Activated T-cell treated with anti-CD3 and anti-CD28 coated beads, Interleukin-2, amount 50 U/mL, for 72 hours (primary cell): ENCODE measurements around the gene SMTNL2. TPM values are rescaled to one million over a fixed set of nuclear protein-coding genes. Genes with fewer than 3 reads are reported as not detected.
"Not testable (repeated sequence)": the region's sequence is repeated elsewhere in the genome, so short reads cannot be mapped to it uniquely, and the experiment has no call there.

Experiments
- ATAC-seq, 2 donors: fragments of 150-1000 bp; cut with Tn5 transposase; replicated peaks in 1 of 2; 2 replicates each; pipeline ENCODE4 v1.10.0; 2021; ENCODE audit warnings: moderate library complexity in 2 of 2, mild to moderate bottlenecking in 1 of 2
- DNase-seq, 2 donors: peaks; one replicate each; pipeline ENCODE4 v3.0.0; 2021 to 2022; ENCODE audit warnings: mixed read lengths in 1 of 2
- H3K27ac Mint-ChIP-seq: one replicate; pipeline ENCODE4 v1.8.0; 2022; ENCODE audit warnings: mild to moderate bottlenecking, moderate library complexity, mixed read lengths
- H3K27me3 Mint-ChIP-seq: one replicate; pipeline ENCODE4 v1.8.0; 2022; ENCODE audit warnings: low read depth, mixed read lengths
- H3K36me3 Mint-ChIP-seq, 2 donors: one replicate each; pipeline ENCODE4 v1.8.0; 2022; ENCODE audit warnings: mixed read lengths in 2 of 2, mild to moderate bottlenecking in 1 of 2; ENCODE audit not compliant: insufficient read depth in 2 of 2
- H3K4me1 Mint-ChIP-seq: one replicate; pipeline ENCODE4 v1.8.0; 2022; ENCODE audit warnings: low read depth, mixed read lengths
- H3K4me3 Mint-ChIP-seq, 2 donors: one replicate each; pipeline ENCODE4 v1.8.0; 2022; ENCODE audit warnings: mild to moderate bottlenecking in 2 of 2, mixed read lengths in 2 of 2, moderate library complexity in 2 of 2
- H3K9me3 Mint-ChIP-seq, 2 donors: one replicate each; pipeline ENCODE4 v1.8.0; 2022; ENCODE audit warnings: mixed read lengths in 2 of 2
- total RNA-seq, 2 donors: library from RNA; stranded (reverse); gene quantifications; one replicate each; pipeline ENCODE4 v1.2.3, GENCODE V29; 2022

SMTNL2 gene
- total RNA-seq, 2 donors from 2014 or later: not detected

DNA sequence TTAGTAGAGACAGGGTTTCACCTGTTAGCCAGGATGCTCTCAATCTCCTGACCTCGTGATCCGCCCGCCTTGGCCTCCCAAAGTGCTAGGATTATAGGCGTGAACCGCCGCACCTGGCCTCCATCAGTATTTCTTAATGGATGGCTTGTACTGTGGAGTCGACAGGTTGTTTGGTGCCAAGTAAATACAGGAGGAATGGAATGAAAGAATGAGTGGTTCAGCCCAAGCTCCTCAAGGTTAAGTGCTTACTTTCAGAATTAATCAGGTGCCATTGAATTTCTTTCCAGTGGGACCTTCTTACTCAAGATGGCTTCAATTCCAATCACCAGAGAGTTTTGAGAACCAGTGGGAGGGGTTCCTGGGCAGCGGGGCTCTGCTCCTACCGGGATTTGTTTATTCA is 32.1 kb downstream of the SMTNL2 start:
- H3K27me3 Mint-ChIP-seq: peaks cover 6% of the 10 kb centered on the region
- no peak overlapping the region for H3K4me3 Mint-ChIP-seq
- ATAC-seq (no peak), DNase-seq (no peak)
- H3K36me3 Mint-ChIP-seq: no peaks in the 10 kb centered on the region
- H3K27ac Mint-ChIP-seq: no peak overlapping the region
- no peaks in the 10 kb centered on the region for H3K9me3 Mint-ChIP-seq
- no peaks in the 10 kb centered on the region for H3K4me1 Mint-ChIP-seq

DNA sequence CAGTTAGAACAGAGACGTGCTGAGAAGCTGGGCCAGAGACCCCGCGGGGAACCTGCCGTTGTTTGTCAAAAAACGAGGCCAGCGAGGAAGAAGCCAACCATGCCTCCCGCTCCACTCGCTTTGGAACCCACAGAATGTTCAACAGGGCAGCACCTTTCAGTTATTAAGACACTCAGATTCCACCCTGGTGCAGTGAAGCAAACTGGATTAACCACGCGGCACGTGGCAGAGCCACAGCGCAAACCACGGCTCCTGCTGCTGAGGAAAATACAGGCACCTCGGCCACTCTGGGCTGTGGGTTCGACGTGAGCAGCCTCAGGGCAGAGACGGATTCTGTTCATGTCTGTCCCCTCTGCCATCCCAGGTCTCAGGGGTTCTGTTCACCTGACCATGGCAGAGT is 32.8 kb downstream of the SMTNL2 start:
- H3K36me3 Mint-ChIP-seq: no peaks in the 10 kb centered on the region
- H3K4me3 Mint-ChIP-seq: no peak overlapping the region
- ATAC-seq (no peak), DNase-seq (no peak)
- H3K9me3 Mint-ChIP-seq: no peaks in the 10 kb centered on the region
- no peak overlapping the region for H3K27ac Mint-ChIP-seq
- H3K4me1 Mint-ChIP-seq: no peaks in the 10 kb centered on the region
- peaks cover 6% of the 10 kb centered on the region for H3K27me3 Mint-ChIP-seq

DNA sequence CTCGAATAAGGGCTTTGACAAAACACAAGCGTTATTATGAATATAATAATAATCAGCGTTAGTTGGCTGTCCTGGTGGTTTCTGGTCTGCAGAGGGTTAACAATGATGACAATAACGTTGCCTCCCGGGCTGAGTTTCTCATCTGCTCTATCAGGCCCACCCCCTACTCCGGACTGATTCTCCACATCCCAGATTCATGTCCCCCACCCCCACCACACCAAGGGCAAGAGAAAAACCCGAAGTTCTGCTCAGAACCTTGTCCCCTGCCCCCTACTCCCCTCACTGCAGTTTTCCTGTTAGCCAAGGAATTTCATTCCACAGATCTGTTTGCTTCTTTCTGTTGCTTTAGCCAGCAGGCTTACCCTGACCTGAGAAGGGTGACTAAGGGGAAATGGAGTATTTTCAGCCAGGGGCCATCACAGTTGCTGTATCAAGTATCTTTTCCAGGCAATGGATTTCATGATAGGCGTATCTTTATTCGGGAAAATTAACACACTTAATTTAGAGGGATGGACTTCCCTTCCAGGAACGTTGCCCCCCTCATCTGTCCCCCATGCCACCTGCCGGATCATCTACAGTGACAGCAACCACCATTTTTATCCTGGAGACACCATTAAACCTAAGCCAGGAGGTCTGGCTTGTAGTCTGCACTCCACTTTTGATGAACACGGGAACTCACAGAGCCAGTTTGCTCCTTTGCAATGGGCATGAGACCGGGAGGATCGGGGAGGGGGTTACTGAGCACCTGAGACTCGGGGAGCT is 33.4 kb downstream of the SMTNL2 start:
- no peak for ATAC-seq
- Mint-ChIP-seq H3K27ac (no peak overlapping the region), H3K36me3 (no peaks in the 10 kb centered on the region), H3K4me3 (no peak overlapping the region), H3K4me1 (no peaks in the 10 kb centered on the region), H3K9me3 (no peaks in the 10 kb centered on the region), H3K27me3 (peaks cover 6% of the 10 kb centered on the region)
- no peak for DNase-seq

DNA sequence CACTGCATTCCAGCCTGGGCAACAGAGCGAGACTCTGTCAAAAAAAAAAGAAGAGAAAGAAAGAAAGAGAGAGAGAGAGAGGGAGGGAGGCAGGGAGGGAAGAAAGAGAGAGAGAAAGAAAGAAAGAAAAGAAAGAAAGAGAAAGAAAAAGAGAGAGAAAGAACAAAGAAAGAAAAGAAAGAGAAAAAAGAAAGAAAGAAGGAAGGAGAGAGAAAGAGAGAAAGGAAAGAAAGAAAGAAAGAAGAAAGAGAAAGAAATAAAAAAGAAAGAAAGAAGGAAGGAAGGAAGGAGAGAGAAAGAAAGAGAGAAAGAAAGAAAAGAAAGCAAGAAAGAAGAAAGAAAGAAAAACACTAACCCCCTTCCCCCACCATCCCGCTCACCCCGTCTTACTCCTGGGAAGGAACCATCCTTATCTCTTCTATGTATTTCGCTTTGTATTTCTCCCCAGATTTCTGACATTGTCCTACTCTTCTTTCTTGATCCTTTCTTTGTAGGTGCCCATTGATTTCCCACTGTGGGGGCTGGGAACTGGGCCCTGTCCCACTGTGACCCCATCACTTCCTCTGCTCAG is 36.3 kb downstream of the SMTNL2 start:
- Mint-ChIP-seq H3K36me3 (peaks cover 3 to 4% of the 10 kb centered on the region in 2 donors), H3K27ac (no peak overlapping the region), H3K4me3 (no peak overlapping the region), H3K4me1 (no peaks in the 10 kb centered on the region), H3K27me3 (peaks cover 18% of the 10 kb centered on the region), H3K9me3 (peaks cover 0 to 2% of the 10 kb centered on the region in 2 donors)
- DNase-seq: no peak
- ATAC-seq: no peak

DNA sequence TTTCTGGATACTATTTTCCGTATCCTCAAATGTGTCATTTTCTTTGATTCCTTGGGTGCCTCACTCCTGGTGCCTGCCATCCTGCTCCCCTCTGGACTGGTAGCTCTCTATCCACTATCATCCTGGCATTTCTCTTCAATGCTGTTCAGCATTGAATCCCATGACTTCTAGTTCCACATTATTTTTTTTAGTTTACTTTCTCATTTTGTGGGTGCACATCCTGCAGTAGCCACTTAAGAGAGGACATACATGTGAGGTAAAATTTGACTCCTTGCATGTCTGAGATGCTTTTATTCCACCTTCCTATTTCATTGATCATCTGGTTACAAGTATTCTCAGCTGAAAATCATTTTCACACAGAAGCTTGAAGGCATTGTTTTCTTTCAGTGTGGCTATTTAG is 38.0 kb downstream of the SMTNL2 start:
- DNase-seq: no peak
- Mint-ChIP-seq H3K4me3 (no peak overlapping the region), H3K36me3 (peaks cover 3 to 4% of the 10 kb centered on the region in 2 donors), H3K4me1 (no peaks in the 10 kb centered on the region), H3K9me3 (peaks cover 0 to 2% of the 10 kb centered on the region in 2 donors), H3K27me3 (peaks cover 30% of the 10 kb centered on the region), H3K27ac (no peak overlapping the region)
- no peak for ATAC-seq

DNA sequence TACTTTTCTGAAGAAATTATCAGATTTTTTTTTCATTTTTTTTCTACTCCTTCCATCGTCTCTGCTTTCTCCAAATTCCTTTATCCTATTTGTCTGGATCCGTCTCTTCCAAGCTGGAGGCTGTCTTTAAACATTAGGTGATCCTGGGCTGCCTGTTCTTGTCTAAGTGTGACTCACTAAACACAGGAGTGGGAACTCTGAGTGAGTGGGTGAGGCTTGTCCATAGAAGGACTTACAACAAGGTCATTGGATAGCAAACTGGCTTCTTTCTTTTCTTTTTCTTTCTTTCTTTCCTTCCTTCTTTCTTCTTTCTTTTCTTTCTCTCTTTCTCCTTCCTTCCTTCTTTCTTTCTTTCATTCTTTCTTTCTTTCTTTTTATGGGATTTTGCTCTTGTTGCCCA is 38.9 kb downstream of the SMTNL2 start:
- Mint-ChIP-seq H3K9me3 (peaks cover 0 to 2% of the 10 kb centered on the region in 2 donors), H3K4me1 (no peaks in the 10 kb centered on the region)

DNA sequence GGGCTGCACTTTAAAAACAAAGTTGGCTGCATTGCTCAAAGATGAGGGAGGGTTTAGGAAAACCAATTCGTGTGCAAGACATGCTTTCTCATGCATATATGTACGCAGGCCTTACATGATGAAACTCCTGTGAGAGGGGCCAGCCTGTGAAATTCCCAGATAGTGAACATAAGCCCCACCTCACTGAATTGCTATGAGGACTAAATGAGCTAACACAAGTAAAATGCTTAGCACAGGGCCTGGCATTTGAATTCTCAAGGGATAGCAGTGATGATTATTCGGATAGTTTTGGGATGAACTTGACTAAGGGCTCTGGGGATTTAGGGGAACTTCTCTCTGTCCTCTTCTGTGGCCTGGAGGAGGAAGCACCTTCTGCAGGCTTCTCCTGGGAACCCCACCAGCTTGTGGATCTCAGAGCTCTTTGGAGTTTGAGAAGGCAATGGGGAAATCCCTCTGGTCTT is 40.2 kb downstream of the SMTNL2 start:
- not testable (repeated sequence) for H3K36me3 Mint-ChIP-seq, DNase-seq, H3K27ac Mint-ChIP-seq, ATAC-seq, H3K9me3 Mint-ChIP-seq, H3K4me1 Mint-ChIP-seq, H3K4me3 Mint-ChIP-seq
- peaks cover 32% of the 10 kb centered on the region for H3K27me3 Mint-ChIP-seq

More for the DNA sequence above, 38.9 kb downstream of the SMTNL2 start:
- ATAC-seq (no peak), DNase-seq (no peak)
- no peak overlapping the region for H3K27ac Mint-ChIP-seq
- peaks cover 3 to 4% of the 10 kb centered on the region in 2 donors for H3K36me3 Mint-ChIP-seq
- peaks cover 32% of the 10 kb centered on the region for H3K27me3 Mint-ChIP-seq
- no peak overlapping the region for H3K4me3 Mint-ChIP-seq

DNA sequence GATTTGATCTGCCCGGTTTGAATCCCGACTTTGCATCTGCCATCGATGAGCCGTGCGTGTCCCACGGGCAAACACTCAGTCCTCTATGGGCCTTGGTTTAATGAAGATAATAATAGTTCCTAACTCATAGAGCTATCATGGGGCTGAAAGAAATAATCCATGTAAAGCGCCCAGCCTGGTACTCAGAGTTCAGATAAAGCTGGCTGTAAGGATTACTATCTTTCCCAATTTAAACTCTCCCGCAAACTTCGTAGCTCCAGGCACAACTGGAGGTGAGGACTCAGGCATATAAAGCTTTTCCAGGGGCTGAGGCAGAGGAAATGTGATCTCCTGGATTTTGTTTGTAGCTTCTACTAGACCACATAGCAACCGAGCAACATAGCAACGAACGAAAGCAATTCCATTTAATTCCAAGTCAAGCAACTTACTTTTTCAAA is 40.9 kb downstream of the SMTNL2 start:
- H3K27me3 Mint-ChIP-seq: peaks cover 32% of the 10 kb centered on the region
- peaks cover 3 to 4% of the 10 kb centered on the region in 2 donors for H3K36me3 Mint-ChIP-seq
- H3K4me1 Mint-ChIP-seq: no peaks in the 10 kb centered on the region
- H3K27ac Mint-ChIP-seq: no peak overlapping the region
- H3K4me3 Mint-ChIP-seq: no peak overlapping the region
- ATAC-seq: no peak
- no peak for DNase-seq
- peaks cover 0 to 2% of the 10 kb centered on the region in 2 donors for H3K9me3 Mint-ChIP-seq

DNA sequence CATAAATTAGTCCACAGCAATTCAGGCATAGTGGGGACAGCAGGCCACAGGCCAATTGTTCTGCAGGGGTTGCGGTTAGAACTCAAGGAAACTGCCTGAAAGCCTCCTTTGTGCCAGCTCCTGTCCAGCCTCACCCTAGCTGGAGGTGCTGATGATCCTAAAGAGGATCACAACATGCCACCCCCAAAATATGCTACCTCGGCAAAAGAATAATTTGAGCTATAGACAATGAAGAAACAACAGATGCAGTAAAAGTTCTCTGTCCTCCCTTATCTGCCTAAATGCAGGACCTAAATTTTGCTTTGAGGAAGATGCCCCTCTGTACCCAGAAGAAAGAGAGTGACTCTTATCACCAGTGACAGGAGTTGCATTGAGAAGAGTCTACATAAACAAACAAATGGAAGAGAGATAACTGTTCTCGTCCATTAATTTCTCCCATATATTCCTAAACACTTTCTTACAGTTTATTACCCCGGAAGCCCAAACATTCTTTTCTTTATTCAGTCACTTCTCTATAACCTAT is 42.5 kb downstream of the SMTNL2 start:
- peaks cover 32% of the 10 kb centered on the region for H3K27me3 Mint-ChIP-seq
- H3K27ac Mint-ChIP-seq: no peak overlapping the region
- peaks cover 0 to 2% of the 10 kb centered on the region in 2 donors for H3K9me3 Mint-ChIP-seq
- no peak for DNase-seq
- no peak for ATAC-seq
- no peak overlapping the region for H3K4me3 Mint-ChIP-seq
- peaks cover 3 to 4% of the 10 kb centered on the region in 2 donors for H3K36me3 Mint-ChIP-seq
- H3K4me1 Mint-ChIP-seq: no peaks in the 10 kb centered on the region

DNA sequence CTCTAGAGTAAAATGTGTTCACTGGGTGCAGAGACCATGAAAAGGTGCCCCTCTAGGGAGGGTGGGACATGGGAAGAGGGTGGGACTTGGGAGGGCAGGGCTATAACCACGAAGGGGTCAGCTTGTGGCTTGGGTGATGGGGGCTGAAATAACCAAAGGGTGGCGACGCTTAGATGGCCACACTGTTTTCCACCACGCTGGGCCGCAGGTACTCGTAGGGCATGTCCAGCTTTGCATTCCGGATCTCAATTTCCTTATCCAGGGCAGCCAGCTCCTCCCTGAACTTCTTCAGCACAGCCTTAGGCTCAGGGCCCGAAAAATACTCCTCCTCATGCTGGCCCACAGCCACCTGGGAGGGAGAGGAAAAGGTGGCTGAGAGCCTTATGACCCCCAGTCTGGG is 47.1 kb downstream of the SMTNL2 start:
- Mint-ChIP-seq H3K27ac (no peak overlapping the region), H3K9me3 (peaks cover 0 to 3% of the 10 kb centered on the region in 2 donors), H3K27me3 (peaks cover 37% of the 10 kb centered on the region), H3K36me3 (no peaks in the 10 kb centered on the region), H3K4me1 (peaks cover 10% of the 10 kb centered on the region), H3K4me3 (no peak overlapping the region)
- DNase-seq (no peak), ATAC-seq (no peak)

DNA sequence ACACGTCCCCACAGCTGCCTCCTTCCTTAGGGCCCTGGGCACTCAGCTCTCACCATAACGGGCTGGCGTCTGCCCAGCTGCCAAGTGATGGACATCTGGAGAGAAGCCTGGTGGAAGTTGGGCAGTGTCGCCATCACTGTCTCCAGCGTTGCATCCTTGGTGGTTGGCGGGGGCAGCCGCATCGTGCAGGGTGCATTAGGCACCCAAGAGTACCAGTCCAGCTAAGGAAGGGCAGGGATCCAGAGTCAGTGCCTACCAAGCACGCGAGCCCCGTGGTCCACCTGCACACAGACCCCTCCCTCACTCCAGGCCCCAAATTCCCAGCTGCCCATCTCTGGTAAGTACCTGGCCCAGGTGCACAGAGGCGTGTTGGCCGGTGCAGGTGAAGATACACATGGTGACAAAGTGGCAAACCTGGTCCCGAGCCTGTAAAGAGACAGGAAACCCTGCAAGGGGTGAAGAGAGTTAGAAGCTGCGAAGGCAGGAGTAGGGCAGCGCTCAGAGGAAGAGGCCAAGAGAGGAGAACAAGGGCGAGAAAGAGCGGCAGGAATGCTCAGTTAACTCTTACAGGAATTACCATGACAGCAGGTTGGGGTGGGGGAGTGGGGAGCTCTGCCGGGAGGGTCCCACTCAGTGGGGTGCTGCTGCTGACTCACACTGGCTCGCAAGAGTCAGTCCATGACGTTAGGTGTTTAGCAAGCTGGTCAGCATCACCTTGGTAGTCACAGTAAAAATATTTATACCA is 47.7 kb downstream of the SMTNL2 start:
- ATAC-seq (no peak), DNase-seq (no peak)
- peaks cover 15% of the 10 kb centered on the region for H3K4me1 Mint-ChIP-seq
- H3K27me3 Mint-ChIP-seq: peaks cover 39% of the 10 kb centered on the region
- H3K27ac Mint-ChIP-seq: no peak overlapping the region
- no peak overlapping the region for H3K4me3 Mint-ChIP-seq
- peaks cover 0 to 3% of the 10 kb centered on the region in 2 donors for H3K9me3 Mint-ChIP-seq
- no peaks in the 10 kb centered on the region for H3K36me3 Mint-ChIP-seq

DNA sequence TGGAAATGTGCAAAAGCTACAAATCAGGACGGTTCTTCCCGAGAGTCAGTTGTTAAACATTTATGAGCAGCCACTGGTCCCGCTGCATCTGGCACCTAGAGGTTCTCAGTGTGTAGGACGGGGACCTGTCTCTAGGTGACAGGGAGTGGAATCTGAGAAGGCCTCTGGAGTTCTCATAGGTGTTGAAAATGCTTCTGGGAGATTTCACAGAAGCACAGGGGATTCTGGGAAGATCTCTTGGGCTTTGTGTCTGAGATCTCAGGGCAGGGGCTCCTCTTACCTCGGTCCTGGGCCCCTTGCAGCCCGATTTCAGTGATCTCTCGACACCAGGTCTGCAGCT is 48.2 kb downstream of the SMTNL2 start:
- Mint-ChIP-seq H3K4me1 (peaks cover 16% of the 10 kb centered on the region), H3K4me3 (no peak overlapping the region), H3K27me3 (peaks cover 39% of the 10 kb centered on the region), H3K9me3 (peaks cover 0 to 3% of the 10 kb centered on the region in 2 donors), H3K27ac (no peak overlapping the region), H3K36me3 (no peaks in the 10 kb centered on the region)
- ATAC-seq (no peak), DNase-seq (no peak)

DNA sequence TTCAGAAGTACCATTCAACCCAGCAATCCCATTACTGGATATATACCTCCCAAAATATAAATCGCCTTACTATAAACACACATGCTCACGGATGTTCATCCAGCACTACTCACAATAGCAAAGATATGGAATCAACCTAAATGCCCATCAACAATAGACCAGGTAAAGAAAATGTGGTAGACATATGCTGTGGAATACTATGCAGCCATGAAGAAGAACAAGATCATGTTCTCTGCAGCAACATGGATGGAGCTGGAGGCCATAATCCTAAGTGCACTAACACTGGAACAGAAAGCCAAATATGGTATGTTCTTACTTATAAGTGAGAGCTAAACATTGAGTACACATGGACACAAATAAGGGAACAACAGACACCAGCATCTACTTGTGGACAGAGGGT is 49.3 kb downstream of the SMTNL2 start:
- ATAC-seq (no peak), DNase-seq (no peak)
- Mint-ChIP-seq H3K36me3 (no peaks in the 10 kb centered on the region), H3K4me3 (no peak overlapping the region), H3K27me3 (peaks cover 49% of the 10 kb centered on the region), H3K4me1 (peaks cover 16% of the 10 kb centered on the region), H3K9me3 (peaks cover 0 to 3% of the 10 kb centered on the region in 2 donors), H3K27ac (no peak overlapping the region)
